HT-29 (cell line): Measurements from ENCODE around the gene MAP2K7. TPM values are rescaled to one million over a fixed set of nuclear protein-coding genes. Genes with fewer than 3 reads are reported as not detected.
"Not testable (repeated sequence)": the region's sequence is repeated elsewhere in the genome, so short reads cannot be mapped to it uniquely, and the experiment has no call there.

Experiments used
- DNase-seq: peaks from one replicate; pipeline ENCODE4 v3.0.0-alpha.2; 2015; ENCODE audit warnings: low spot score
- total RNA-seq: library from RNA; depleted of rRNA; stranded (reverse); fragments of >200 nt; shearing (Covaris generic); gene quantifications from 2 replicates; pipeline ENCODE4 v1.2.3, GENCODE V29; 2014

Gene MAP2K7
- total RNA-seq, 1 experiment from 2014 or later: 30.8 TPM

DNA sequence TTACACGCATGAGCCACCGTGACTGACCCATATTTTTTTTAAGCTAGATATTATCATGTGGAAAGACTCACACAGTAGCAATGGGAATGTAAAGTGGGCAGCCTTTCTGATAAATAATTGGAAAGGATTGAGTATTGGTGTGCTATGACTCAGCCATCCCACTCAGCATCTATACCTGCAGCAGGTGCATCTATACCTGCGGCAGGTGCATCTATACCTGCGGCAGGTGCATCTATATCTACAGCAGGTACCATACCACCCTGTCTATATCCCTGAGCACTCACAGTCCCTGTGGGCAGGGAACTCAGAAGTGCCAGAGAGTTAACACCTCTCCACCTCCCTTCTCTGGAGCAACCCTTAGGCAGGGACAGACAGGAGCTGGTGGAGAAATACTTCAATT is 20.6 kb upstream of the MAP2K7 start:
- DNase-seq: no peak

DNA sequence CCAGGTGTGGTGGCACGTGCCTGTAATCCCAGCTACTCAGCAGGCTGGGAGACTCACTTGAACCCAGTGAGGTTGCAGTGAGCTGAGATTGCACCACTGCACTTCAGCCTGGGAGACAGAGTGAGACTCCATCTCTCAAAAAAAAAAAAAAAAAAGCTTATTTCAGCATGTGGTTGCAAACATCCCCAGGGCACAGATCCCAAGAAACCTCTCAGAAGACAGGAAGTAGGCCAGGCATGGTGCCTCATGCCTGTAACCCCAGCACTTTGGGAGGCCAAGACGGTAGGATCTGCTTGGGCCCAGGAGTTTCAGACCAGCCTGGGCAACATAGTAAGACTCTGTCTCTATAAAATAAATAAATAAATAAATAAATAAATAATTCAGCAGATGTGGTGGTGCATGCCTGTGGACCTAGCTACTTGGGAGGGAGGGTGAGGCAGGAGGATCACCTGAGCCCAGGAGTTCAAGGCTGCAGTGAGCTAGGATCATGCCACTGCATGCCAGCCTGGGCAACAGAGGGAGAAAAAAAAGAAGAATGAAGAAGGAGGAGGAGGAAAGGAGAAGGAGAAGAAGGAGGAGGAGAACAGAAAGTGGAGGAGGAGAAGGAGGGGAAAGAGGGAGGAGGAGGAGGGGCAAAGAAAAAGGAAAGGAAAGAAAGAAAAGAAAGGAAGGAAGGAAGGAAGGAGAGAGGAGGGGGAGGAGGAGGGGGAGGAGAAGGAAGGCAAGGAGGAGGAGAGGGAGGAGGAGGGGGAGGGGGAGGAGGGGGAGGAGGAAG is 19.7 kb upstream of the MAP2K7 start:
- no peak for DNase-seq

DNA sequence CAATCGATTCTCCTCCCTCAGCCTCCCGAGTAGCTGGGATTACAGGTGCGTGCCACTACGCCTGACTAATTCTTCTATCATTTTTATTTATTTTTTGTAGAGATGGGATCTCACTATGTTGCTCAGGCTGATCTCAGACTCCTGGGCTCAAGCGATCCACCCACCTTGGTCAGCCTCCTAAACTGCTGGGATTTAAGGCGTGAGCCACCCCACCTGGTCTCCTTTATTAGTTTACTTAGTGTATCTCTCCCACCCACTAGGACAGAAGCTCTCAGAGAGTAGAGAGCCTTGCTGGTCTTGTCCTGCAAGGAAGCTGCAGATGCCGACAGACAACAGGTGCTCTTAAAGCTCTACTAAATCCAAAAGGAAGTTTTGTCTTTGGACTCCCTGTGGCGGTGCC is 17.9 kb upstream of the MAP2K7 start:
- DNase-seq: peak; percentile 11

- no peak for DNase-seq
Measured at GRCh38 chr19:7887408-7888144, 16.1 kb upstream of the MAP2K7 start.

DNA sequence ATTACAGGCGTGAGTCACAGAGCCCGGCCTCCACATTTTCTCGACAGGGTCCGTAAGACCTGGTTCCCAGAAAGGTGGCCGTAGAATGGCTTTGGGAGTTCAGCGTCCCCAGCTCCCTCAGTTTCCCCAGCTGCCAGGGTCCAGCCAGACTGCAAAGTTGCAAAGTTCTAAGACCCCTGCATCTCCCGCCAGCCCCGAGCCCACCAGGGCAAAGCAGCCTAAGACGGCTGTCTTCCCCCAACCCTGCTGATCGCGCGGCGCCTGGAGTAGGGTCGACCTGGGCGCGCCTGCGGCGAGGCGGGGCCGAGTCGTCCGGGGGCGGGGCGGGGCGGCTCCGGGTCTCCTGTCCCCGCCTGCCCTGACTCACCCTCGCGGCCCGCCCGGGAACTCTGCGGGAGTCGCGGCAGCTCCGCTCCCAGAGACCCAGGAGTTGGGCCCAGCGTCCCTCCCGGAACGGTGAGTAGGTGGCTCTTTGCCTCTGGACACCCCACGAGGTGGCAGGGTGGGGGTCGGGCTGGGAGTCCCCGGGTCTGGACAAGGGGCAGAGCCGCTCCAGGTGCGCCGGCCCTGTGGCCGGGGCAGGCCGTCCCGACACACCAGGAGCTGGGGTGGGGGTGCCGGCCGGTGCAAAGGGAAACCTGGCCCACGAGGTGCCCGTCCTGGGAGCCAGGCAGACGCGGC is 15.4 kb upstream of the MAP2K7 start, which contains the start of gene LRRC8E:
Gene LRRC8E (plus strand): TSS at position 366 of the 681 bp plus-strand sequence. CDS start 7,094 bp downstream, outside the sequence.
- peak; percentile 47 for DNase-seq

- no peak for DNase-seq
Measured at GRCh38 chr19:7888826-7889217, 14.9 kb upstream of the MAP2K7 start.

- DNase-seq: not testable (repeated sequence)
Measured at GRCh38 chr19:7893362-7894101, 10.1 kb upstream of the MAP2K7 start.

DNA sequence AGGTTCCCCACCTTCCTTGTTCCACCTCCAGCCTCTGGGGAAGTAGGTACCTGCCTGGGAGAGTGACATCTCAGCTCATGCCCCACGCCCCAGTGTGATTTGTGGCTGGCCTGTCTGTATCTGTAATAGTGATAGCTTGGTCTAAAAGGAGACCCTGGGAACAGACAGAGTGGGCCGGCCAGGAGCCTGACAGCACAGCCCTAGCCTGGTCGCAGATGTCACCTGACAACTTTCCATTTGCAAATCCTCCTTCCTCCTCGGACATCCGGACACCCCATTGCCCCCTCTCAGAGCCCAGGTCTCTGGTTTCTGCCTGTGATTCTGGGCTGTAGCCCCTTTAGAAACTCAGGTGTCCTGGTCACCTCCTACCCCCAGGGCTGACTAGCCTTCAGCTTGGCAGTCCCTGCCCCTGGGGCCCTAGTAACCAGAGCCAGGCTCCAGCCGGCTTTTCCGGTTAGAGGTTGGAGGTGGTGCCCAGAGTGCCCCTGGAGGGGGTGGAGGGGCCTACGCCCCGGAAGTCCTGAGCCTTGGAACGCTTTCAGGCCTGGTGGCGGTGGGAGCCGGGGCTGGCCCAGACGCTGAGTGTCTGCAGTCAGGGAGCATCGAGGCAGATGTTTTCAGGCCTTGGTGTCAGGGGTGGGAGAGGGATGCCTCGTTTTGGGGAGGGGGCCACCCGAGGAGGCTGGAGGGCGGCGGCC is 8.9 kb upstream of the MAP2K7 start:
- peak; percentile 82 for DNase-seq

GRCh38 chr19:7895565-7895964 is 8.1 kb upstream of the MAP2K7 start:
- no peak for DNase-seq

GRCh38 chr19:7897292-7897691 is 6.4 kb upstream of the MAP2K7 start:
- DNase-seq: no peak

DNA sequence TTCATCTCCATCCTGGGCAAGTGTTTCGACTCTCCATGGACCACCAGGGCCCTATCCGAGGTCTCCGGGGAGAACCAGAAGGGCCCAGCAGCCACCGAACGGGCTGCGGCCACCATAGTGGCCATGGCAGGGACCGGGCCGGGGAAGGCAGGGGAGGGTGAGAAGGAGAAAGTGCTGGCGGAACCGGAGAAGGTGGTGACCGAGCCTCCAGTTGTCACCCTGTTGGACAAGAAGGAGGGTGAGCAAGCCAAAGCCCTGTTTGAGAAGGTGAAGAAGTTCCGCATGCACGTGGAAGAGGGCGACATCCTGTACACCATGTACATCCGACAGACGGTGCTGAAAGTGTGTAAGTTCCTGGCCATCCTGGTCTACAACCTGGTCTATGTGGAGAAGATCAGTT is 4.7 kb upstream of the MAP2K7 start:
- DNase-seq: no peak

GRCh38 chr19:7899751-7900378 is 3.8 kb upstream of the MAP2K7 start:
- DNase-seq: no peak

- DNase-seq: no peak
Measured at GRCh38 chr19:7900401-7900870, 3.2 kb upstream of the MAP2K7 start.

- no peak for DNase-seq
Measured at GRCh38 chr19:7900931-7901330, 2.7 kb upstream of the MAP2K7 start.

DNA sequence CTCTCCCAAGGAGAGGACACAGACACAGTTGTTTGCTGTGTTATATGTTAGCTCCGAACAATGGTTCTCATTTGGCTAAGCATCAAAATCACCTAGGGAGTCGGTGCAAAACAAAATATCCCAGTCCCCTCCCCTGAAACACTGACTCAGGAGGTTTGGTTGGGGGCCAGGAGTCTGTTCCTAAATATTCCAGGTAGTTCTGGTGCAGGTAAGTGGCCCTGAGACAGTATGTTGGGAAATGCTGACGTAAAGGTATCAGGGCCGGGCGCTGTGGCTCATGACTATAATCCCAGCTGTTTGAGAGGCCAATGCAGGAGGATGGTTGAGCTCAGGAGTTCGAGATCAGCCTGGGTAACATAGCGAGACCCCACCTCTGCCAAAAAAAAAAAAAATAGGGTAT is 2.3 kb upstream of the MAP2K7 start:
- no peak for DNase-seq

GRCh38 chr19:7902796-7903243 is 857 bp upstream of the MAP2K7 start:
- peak; percentile 44 for DNase-seq

DNA sequence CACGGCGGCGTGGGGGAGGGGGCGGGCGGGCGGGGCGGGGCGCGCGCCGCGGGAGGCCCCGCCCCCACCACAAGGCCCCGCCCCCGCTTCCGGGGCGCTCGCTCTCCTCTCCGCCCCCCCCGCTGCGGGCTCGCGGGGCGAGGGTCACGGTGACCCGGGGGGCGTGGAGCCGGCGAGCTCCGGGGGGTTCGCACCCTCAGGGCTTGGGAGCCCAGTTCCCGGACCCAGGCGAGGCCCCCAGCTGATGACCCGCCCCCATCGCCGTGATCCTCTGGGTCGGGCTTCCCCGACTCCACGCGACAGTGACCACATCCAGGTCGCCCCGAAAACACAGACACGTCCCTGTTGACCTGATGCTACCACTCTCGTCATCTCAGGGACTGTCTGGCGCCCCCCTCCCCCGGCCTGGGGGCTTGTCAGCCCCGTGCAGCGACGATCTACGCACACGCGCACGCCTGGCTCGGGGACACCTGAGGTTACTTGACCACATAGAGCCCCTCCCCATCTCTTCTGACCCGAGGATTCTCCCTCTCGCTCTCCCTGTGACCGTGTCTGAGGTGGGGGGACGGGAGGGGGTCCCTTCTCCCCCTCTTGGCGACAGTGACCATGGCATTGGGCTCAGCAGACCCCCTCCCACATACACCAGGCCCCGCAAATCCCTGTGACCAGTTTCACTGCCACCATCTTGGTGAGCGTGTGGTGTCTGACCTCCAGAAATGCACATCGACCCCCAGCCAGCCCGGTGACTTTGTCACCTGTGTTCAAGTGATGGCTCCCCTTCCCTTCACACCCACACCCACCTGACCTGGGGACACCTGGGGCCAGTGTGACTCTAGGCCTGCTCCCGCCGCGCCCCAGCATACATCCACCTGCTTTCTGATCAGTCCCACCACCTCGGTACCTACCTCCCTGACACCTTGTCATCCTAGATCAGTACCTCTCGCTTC is 670 bp downstream of the MAP2K7 start:
- DNase-seq: no peak

DNA sequence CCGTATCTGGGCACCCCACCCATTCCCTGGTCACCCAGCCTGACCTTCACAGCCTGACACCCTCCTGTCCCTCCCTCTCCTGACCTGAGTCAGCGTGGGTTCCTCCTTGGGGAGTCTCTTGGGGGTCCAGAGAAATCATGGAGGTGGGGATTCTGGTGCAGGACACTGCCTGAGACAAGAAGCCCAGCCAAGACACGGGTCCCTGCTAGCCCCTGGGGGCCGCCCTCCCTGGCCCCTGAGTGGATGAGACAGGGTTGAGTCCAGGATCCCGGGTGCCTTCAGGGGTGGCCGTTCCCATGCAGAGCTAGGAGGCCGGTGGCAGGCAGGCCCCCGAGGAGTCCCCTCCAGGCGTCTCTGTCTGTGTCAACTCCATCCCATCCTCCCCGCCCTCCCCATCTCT is 1.6 kb downstream of the MAP2K7 start:
- no peak for DNase-seq

DNA sequence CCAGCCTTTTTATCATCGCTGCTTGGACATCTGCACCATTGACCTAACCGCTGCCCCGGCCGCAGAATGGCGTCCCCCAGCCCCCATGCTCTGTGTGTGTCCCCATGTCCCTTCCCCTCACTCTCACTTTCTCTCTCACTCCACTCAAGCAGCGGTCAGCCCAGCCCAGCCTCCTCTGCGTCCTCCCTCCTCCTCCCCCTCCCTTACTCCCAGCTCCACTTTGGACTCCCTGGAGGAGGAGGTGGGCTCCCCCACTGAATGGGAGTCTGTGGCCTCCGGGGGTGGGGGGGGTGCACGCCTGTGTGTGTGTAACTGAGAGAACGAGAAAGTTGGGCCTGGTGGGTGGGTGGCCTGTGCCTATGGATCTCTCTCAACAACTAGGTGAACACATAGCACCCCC is 2.2 kb downstream of the MAP2K7 start:
- no peak for DNase-seq
